ENCODE measurements around the gene SPATA21. TPM values are rescaled to one million over a fixed set of nuclear protein-coding genes. Genes with fewer than 3 reads are reported as not detected.

Gene SPATA21
- total and polyA plus RNA-seq, 12 donors = 0.13 to 3.1 (median 0.16) TPM; not detected in 8

DNA sequence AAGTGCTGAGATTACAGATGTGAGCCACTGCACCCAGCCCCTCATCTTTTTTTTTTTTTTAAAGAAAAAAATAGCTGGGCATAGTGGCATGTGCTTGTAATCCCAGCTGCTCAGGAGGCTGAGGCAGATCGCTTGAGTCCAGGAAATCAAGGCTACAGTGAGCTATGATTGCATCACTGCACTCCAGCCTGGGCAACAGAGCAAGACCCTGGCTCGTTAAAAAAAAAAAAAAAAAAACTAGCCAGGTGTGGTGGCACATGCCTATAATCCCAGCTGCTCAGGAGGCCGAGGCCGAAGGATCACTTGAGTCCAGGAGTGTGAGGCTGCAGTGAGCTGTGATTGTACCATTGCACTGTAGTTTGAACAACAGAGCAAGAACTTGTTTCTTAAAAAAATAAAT is 56.4 kb downstream of the SPATA21 start:
- no peak overlapping the region for H3K4me3 ChIP-seq
- peaks cover 18 to 52% of the 10 kb centered on the region in 2 donors for H3K4me1 ChIP-seq (replicated peaks in 1 of 2)
- H3K9me3 ChIP-seq (replicated peaks in 1 of 3) = no peaks in the 10 kb centered on the region
- TF ChIP-seq CTCF (IDR thresholded peaks at IDR 0.05) (no peak), POLR2A (IDR thresholded peaks at IDR 0.05) (no peak)
- intact Hi-C loops (cut with DNase I) = no loop called here
- no peaks in the 10 kb centered on the region for H3K36me3 ChIP-seq (replicated peaks in 1 of 2)
- no peak overlapping the region for H3K27ac ChIP-seq
- no peaks in the 10 kb centered on the region for H3K27me3 ChIP-seq
- DNase-seq = no peak
- WGBS, 4 donors = 60 to 73% (median 69%) methylated on average over 4 of the region's 4 CpGs

DNA sequence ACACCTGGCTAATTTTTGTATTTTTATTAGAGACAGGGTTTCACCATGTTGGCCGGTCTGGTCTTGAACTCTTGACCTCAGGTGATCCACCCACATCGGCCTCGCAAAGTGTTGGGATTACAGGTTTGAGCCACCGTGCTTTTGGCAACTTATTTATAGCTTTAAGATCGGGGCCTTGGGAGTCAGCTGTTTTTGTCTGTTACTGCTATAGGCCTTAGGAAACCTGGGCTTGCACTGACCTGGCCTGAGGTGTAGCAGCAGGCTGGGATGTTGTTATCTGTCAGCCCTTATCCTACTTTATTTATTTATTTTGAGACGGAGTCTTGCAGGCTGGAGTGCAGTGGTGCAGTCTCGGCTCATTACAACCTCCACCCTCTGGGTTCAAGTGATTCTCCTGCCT is 58.8 kb downstream of the SPATA21 start:
- intact Hi-C loops (cut with DNase I) = no loop called here
- no peak overlapping the region for H3K4me3 ChIP-seq
- H3K27ac ChIP-seq = no peak overlapping the region
- no peaks in the 10 kb centered on the region for H3K36me3 ChIP-seq (replicated peaks in 1 of 2)
- DNase-seq = no peak
- peaks cover 21 to 55% of the 10 kb centered on the region in 2 donors for H3K4me1 ChIP-seq (replicated peaks in 1 of 2)
- WGBS, 4 donors = 70 to 75% (median 72%) methylated on average over 7 of the region's 7 CpGs
- no peaks in the 10 kb centered on the region for H3K9me3 ChIP-seq (replicated peaks in 1 of 3)
- H3K27me3 ChIP-seq = no peaks in the 10 kb centered on the region
- TF ChIP-seq POLR2A (IDR thresholded peaks at IDR 0.05) = no peak

- Histone ChIP-seq H3K4me3 (no peak overlapping the region), H3K27me3 (no peaks in the 10 kb centered on the region), H3K9me3 (replicated peaks in 1 of 3) (no peaks in the 10 kb centered on the region), H3K27ac (peak overlapping the region in 1 of 5 donors; percentile 61), H3K4me1 (replicated peaks in 1 of 2) (peaks cover 21 to 66% of the 10 kb centered on the region in 2 donors), H3K36me3 (replicated peaks in 1 of 2) (no peaks in the 10 kb centered on the region)
- TF ChIP-seq CTCF (IDR thresholded peaks at IDR 0.05) (no peak), POLR2A (IDR thresholded peaks at IDR 0.05) (no peak)
- no peak for DNase-seq
- 67 to 78% (median 68%) methylated on average over 4 of the region's 4 CpGs for WGBS, 4 donors
- intact Hi-C loops (cut with DNase I) = no loop called here
Observed at GRCh38 chr1:16376971-16377370, 60.3 kb downstream of the SPATA21 start.

- peak overlapping the region; percentile 47 to 88 (median 78) for H3K27ac ChIP-seq
- peak overlapping the region in 1 of 4 donors; percentile 20 for H3K4me3 ChIP-seq
- peak in 6 of 7 donors; percentile 61 to 84 (median 76) for DNase-seq
- H3K36me3 ChIP-seq (replicated peaks in 1 of 2) = no peaks in the 10 kb centered on the region
- H3K27me3 ChIP-seq = no peaks in the 10 kb centered on the region
- intact Hi-C loops (cut with DNase I) = no loop called here
- peaks cover 21 to 75% of the 10 kb centered on the region in 2 donors for H3K4me1 ChIP-seq (replicated peaks in 1 of 2)
- 21 to 41% (median 25%) methylated on average over 15 of the region's 15 CpGs for WGBS, 4 donors
- H3K9me3 ChIP-seq (replicated peaks in 1 of 3) = no peaks in the 10 kb centered on the region
- TF ChIP-seq CTCF (IDR thresholded peaks at IDR 0.05) = no peak
- peak in 1 of 2 donors; percentile 31 for TF ChIP-seq POLR2A (IDR thresholded peaks at IDR 0.05)
Observed at GRCh38 chr1:16375521-16376340, 61.5 kb downstream of the SPATA21 start.
